ENCODE results near the gene ZEB2.

- TF ChIP-seq CTCF (IDR thresholded peaks at IDR 0.05; ENCODE audit: low read length): no peak
- no peak for TF ChIP-seq EZH2 (IDR thresholded peaks at IDR 0.05; ENCODE audit: borderline replicate concordance, low read length)
Observed at GRCh38 chr2:144509879-144510221, 10.1 kb downstream of the ZEB2 start.
